ENCODE results near the gene NMNAT3.

The NMNAT3 gene

DNA sequence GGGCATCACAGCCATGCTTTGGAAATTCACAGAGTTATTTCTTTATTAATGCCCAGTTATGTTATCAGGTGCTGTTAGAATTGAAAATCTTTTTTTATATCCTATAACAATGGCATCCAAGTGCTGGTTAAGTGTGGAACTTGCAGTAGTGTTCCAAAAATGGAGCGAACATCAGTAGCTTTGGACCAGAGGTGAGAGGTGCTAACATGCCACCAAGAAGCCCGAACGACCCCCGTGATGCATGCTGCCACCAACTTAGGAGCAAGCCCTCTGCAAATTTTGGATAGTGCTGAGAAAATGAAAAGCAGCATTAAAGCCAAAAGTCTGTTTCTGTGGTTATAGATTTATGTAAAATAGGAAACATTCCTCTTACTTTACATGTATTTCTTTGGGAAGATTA, 163.0 kb downstream of the NMNAT3 start:
- no peak for FAIRE-seq
- TF ChIP-seq POLR2AphosphoS5 (IDR thresholded peaks at IDR 0.05; ENCODE audit: low read depth, low read length) (no peak), POLR2A (IDR thresholded peaks at IDR 0.05; ENCODE audit: low read depth, low read length) (no peak), TAF1 (IDR thresholded peaks at IDR 0.05; ENCODE audit: borderline replicate concordance, low read depth, low read length) (no peak)
- no peak for DNase-seq (ENCODE audit: insufficient read length)
